Activated CD4-positive, CD25-positive, alpha-beta regulatory T cell treated with anti-CD3 and anti-CD28 coated beads, Interleukin-2, amount 50 U/mL, for 16 hours (primary cell): ENCODE results near the gene FKTN.
"Not testable (repeated sequence)": the region's sequence is repeated elsewhere in the genome, so short reads cannot be mapped to it uniquely, and the experiment has no call there.

ENCODE experiments used
- DNase-seq: peaks from one replicate; pipeline ENCODE4 v3.0.0-alpha.2; 2020; ENCODE audit warnings: low read depth, low spot score

FKTN gene

GRCh38 chr9:105557804-105558610, at the start of gene FKTN:
FKTN (plus strand) TSS chr9:105558131; CDS start chr9:105575033, 16,902 bp downstream.
- peak; percentile 59 for DNase-seq

DNA sequence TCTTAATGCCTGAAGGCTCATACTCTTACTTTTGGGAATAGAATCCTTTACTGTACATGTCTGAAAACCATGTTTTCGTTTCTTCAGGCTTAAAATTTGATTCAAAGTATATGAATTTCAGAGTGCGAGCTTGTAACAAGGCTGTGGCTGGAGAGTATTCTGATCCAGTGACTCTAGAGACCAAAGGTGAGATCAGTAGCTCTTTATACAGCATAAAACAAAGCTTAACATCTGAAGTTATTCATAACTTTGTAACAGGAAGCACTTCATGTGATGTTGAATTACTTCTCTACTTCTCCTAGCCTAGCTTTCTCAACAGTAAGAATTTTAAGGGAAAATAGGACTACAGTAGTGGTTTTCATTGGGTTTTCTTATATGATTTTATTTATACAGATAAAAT, 49.4 kb upstream of the FKTN start:
- no peak for DNase-seq

DNA sequence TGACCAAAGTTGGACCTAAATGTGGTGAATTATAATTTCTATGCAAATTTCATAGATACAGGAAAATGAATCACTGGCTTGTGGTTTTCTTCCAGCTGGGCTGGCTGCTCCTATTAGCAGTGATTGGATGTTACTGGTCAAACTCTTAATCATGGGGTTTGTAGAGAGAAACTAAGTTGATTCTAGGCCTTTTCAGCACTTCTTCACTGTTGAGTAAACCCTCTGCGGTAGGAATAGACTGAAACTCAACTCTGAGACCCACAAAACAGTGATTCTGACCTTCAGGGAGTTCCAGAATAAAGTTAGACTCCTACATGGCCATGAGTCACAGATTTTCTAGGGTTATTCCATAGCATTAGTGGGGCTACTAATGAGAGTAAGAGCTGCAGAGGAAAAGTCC, 47.9 kb upstream of the FKTN start:
- DNase-seq = no peak

GRCh38 chr9:105511446-105511845, 46.5 kb upstream of the FKTN start:
- DNase-seq = no peak

DNA sequence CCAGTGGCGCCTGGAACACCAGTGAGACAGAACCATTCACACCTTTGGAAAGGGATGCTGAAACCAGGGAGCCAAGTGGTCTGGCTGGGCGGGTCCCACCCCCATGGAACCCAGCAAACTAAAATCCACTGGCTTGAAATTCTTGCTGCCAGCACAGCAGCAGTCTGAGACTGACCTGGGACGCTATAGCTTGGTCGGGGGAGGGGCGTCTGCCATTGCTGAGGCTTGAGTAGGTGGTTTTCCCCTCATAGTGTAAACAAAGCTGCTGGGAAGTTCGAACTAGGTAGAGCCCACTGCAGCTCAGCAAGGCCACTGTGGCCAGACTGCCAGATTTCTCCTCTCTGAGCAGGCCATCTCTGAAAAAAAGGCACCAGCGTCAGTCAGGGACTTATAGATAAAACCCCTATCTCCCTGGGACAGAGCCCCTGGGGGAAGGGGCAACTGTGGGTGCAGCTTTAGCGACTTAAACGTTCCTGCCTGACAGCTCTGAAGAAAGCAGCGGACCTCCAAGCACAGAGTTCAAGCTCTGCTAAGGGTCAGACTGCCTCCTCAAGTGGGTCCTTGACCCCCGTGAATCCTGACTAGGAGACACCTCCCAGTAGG, 42.0 kb upstream of the FKTN start:
- DNase-seq = no peak

- DNase-seq = not testable (repeated sequence)
Measured at GRCh38 chr9:105519710-105520369, 38.1 kb upstream of the FKTN start.

DNA sequence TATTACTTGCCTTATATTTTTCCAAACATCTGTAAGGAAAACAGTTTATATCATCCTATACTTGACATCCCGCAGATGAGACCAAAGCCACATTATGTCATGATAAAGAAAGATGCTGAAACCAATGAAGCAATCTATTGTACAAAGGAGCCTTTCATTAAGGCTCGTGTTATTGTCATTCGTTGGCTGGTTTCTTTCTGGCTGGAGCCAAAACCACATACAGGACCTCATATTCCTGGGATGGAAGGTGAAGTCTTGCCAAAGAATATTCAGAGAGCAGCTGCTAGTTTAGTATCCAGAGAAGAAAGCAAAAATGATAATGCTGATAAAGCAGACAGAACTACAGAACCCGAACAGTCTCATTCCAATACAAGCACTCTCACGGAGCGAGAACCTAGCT, 36.9 kb upstream of the FKTN start:
- not testable (repeated sequence) for DNase-seq

GRCh38 chr9:105522618-105523385, 35.1 kb upstream of the FKTN start:
- DNase-seq = not testable (repeated sequence)

- DNase-seq = no peak
Measured at GRCh38 chr9:105531530-105531929, 26.4 kb upstream of the FKTN start.

- DNase-seq = no peak
Measured at GRCh38 chr9:105535920-105536668, 21.8 kb upstream of the FKTN start.

DNA sequence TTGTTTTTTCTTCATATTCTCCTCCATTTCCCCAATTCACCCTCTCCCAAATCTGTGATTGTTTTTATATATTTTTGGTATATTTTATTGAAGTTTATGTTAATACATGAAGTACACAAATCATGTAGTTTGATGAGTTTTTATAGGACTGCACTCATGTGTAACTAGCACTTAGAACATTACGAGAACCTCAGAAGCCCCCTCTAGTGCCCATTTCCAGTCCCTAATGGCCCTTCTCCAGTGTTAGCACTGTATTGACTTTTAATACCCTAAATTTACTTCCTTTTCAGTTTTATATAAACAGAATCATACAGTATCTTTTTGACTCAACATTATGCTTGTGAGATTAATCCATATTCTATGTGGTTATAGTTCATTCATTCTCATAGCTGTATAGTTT, 18.5 kb upstream of the FKTN start:
- DNase-seq = no peak

DNA sequence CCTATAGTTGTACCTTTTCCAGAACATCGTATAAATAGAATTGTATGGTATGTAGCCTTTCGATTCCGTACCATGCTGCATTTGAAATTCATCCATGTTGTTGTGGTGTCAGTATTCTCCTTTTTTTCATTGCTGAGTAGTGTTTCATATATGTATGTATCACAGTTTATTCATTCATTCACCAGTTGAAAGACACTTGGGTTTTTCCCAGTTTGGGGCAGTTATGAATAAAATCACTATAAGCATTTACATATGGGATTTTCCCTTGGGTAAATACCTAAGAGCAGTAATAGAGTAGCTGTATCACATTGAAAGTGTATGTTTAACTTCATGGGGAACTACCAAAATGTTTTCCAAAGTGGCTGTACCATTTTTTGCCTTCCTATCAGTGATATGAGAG, 16.1 kb upstream of the FKTN start:
- DNase-seq = no peak

- no peak for DNase-seq
Measured at GRCh38 chr9:105554042-105554441, 3.9 kb upstream of the FKTN start.

GRCh38 chr9:105572455-105572854, 14.5 kb downstream of the FKTN start:
- no peak for DNase-seq

DNA sequence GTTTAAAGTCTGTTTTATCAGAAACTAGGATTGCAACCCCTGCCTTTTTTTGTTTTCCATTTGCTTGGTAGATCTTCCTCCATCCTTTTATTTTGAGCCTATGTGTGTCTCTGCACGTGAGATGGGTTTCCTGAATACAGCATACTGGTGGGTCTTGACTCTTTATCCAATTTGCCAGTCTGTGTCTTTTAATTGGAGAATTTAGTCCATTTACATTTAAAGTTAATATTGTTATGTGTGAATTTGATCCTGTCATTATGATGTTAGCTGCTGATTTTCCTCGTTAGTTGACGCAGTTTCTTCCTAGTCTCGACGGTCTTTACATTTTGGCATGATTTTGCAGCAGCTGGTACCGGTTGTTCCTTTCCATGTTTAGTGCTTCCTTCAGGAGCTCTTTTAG, 22.0 kb downstream of the FKTN start:
- not testable (repeated sequence) for DNase-seq

- not testable (repeated sequence) for DNase-seq
Measured at GRCh38 chr9:105581550-105581949, 23.6 kb downstream of the FKTN start.

GRCh38 chr9:105593145-105593544, 35.2 kb downstream of the FKTN start:
- DNase-seq = no peak

DNA sequence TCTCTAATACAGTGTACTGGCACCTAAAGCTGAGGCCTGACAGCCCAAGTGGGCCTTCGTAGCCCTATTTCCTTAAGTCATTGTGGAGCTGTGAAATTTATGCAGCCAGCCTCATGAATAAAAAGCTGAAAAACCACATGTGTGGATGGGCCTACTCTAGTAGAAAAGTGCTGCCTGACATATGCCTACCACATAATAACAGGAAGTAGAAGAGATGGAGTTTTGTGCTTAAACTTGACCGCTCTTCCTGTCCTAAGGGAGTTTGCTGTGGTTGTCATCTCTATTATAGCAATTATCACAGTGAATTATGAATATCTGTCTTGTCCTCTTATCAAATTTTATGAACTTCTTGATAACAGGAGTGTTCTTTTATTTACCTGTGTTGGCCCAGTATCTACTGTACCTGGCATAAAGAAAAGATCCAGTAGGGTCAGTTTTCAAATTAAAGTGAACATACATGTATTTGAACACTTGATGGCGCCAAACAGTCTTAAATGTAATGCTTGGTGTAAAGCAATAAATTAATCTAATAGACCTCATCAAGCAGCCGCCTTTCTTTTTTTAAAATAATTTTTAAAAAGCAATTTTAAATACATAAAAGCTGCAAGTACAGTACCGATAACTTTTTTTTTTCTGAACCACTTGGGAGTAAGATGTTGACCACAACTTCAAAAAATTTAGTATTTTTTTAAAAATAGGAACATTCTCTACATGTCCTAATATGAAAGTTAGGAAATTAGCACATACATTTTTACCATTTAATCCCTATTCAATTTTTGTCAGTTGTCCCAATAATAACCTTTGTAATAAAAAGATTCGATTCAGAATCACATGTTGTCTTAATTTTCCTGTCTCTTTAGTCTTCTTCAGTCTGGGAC, 51.0 kb downstream of the FKTN start:
- DNase-seq = no peak

GRCh38 chr9:105621001-105621400, 63.1 kb downstream of the FKTN start:
- no peak for DNase-seq

- no peak for DNase-seq
Measured at GRCh38 chr9:105625088-105625487, 67.2 kb downstream of the FKTN start.
